LNCaP clone FGC (cell line): ENCODE data around the gene GPALPP1.

Experiments
- DNase-seq: peaks from one replicate; pipeline ENCODE4 v3.0.0-alpha.2; 2011; ENCODE audit warnings: low read depth
- H3K4me3 ChIP-seq: 2 replicates; pipeline ENCODE4 v1.5.1; 2011; ENCODE audit warnings: mild to moderate bottlenecking, low read depth, low read length, control low read depth
- TF ChIP-seq, protein P1 (sequence below): IDR thresholded peaks from 2 replicates; pipeline ENCODE4 v1.5.1; 2012; ENCODE audit warnings: mild to moderate bottlenecking; ENCODE audit not compliant: control insufficient read depth, insufficient read depth; ENCODE audit errors: extremely low read depth

Gene GPALPP1

DNA sequence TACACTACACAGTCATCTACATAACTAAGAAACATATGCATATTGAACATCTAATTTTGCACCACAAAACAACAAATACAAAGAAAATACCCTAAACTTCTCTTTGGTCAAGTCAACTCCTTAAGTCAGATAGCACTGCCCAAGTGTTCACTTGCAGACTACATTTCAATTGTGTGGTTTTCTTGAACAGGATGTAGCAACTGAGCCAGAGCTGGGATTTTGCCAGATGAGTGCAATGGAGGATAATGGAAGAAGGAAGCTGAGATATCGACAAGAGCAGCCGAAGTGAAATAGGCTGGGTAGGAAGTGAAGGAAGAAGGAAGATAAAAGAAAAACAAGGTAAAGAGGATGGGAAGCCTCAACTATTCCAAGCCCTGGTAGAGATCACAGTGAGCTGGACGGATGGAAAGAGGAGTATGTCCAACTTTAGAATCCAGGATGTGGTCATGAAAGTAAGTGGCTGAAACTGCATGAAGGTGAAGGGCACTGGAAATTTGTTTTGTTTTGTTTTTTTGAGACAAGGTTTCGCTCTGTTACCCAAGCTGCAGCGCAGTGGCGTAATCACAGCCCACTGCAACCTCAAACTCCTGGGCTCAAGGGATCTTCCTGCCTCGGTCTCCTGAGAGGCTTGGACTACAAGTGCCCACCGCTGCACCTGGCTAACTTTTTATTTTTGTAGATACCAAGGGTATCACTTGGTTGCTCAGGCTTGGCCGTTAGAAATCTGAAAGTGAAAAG is 15.1 kb upstream of the GPALPP1 start:
- H3K4me3 ChIP-seq: no peak overlapping the region
- TF ChIP-seq, protein P1, sequence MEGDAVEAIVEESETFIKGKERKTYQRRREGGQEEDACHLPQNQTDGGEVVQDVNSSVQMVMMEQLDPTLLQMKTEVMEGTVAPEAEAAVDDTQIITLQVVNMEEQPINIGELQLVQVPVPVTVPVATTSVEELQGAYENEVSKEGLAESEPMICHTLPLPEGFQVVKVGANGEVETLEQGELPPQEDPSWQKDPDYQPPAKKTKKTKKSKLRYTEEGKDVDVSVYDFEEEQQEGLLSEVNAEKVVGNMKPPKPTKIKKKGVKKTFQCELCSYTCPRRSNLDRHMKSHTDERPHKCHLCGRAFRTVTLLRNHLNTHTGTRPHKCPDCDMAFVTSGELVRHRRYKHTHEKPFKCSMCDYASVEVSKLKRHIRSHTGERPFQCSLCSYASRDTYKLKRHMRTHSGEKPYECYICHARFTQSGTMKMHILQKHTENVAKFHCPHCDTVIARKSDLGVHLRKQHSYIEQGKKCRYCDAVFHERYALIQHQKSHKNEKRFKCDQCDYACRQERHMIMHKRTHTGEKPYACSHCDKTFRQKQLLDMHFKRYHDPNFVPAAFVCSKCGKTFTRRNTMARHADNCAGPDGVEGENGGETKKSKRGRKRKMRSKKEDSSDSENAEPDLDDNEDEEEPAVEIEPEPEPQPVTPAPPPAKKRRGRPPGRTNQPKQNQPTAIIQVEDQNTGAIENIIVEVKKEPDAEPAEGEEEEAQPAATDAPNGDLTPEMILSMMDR: no peak
- DNase-seq: no peak

DNA sequence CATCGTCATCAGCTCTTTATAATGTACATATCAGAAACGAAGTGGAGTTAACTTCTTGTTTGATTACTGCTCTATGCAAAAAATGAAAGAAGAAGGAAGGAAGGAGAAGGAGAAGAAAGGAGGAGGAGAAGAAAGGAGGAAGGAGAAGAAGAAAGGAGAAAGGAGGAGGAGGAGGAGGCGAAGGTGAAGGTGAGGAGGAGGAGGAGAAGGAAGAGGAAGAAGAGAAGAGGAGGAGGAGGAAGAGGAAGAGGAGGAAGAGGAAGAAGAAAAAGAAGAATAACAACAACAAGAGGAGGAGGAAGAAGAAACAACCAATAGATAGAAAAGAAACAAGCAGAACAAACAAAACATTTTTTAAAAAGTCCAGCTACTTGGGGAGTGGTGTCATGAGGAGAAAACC is 13.1 kb upstream of the GPALPP1 start:
- DNase-seq: no peak
- TF ChIP-seq, protein P1: no peak
- no peak overlapping the region for H3K4me3 ChIP-seq

DNA sequence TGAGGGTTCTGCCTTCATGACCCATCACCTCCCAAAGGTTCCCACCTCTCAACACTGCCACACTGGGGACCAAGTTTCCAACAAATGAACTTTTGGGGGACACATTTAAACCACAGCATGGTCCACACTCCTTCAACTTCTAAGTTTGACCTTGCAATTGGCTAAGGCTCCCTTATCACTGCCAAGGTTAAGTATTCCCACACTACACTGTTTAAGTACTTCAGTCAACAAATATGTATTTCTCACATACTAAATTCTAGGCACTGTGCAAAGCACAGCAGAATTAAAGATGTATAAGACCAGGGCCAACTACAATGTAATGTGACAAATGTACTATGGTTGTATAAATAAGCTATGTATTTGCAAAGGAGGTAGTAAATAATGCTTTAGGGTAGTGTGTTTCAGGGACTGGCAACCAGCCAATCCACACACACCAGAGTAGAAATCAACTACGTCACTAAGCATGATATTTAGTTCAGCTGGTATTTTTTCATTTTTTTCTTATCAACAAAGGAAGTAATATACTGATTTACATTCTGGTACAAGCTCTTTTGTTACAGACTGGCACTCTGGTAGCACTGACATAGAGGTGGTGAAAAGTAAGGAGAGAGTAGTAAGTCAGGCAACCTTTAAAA is 12.3 kb upstream of the GPALPP1 start:
- H3K4me3 ChIP-seq: no peak overlapping the region
- peak; percentile 43 for DNase-seq
- TF ChIP-seq, protein P1: no peak

DNA sequence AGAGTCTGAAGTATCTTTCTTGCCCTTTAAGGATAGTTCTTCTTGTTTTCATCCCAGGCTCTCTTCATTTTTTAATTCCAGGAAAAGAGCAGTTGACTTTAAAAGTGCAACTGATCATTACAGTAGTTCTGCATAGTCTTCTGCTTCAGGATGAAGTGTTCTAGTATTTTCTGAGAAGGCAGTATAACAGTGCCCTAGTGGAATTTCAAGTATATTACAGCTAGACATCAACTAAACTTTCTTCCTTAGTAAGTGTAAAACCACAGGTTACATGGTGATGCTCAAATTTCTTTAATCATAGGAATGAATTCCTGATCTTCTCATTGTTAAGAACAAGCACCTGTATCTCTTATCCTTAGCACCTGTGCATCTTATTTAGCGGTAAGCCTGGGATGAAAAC is 11.0 kb upstream of the GPALPP1 start:
- no peak for DNase-seq
- TF ChIP-seq, protein P1: no peak
- H3K4me3 ChIP-seq: no peak overlapping the region

DNA sequence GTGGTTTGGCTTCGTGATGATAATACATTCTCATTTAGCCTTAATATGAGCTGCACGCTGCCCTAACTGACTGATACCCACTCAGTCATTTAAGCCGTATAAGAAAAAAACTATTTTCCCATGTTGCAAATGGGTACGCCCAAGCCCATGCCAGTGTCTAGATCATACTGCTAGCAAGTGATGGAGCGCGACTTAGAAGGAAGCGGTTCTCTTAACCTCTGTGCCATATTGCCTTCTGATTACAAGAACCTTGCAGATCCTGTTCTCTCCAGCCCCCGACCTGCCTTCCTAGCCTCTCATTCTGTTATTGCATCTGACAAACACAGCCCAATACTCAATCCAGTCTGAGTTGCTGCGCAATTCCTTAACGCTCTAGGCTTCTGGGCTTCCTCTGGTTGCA is 603 bp downstream of the GPALPP1 start:
- TF ChIP-seq, protein P1: no peak
- peak overlapping the region; percentile 93 for H3K4me3 ChIP-seq
- DNase-seq: no peak

DNA sequence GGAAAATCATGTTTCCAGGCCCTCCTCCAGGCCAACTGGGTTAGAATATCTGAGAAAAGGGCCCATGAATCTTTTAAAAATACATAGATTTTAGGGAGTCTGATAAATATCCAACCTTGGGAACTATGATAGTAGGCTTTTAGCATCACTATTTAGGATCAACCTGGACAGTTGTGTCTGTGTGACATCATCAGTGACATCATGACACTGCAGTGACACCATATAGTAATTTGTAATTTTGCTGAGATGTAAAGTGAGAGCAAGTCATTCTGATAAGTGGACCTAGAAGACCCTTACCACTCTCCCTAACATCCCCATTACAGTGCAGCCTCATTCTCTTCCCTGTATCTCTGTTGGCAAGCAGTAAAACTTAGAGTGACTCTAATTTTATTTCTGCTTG is 14.1 kb downstream of the GPALPP1 start:
- DNase-seq: no peak
- TF ChIP-seq, protein P1: no peak
- no peak overlapping the region for H3K4me3 ChIP-seq
